HL-60 (cell line): ENCODE data around the gene NUBP2.

Experiments used
- CTCF ChIP-seq: IDR thresholded peaks from one replicate; pipeline ENCODE4 v1.5.1; 2011; ENCODE audit warnings: low read length, control low read depth, inconsistent platforms; ENCODE audit not compliant: insufficient read depth
- POLR2AphosphoS5 ChIP-seq: IDR thresholded peaks from 2 replicates; pipeline ENCODE4 v1.6.1; 2012; ENCODE audit warnings: low read depth
- REST ChIP-seq: IDR thresholded peaks from 2 replicates; pipeline ENCODE4 v1.6.1; 2012; ENCODE audit warnings: low read depth; ENCODE audit not compliant: insufficient replicate concordance

- no peak for TF ChIP-seq CTCF
- peak; percentile 31; the same call in 1 of the 2 replicates for TF ChIP-seq POLR2AphosphoS5
- no peak for TF ChIP-seq REST
These were observed 6.7 kb upstream of the NUBP2 start for GRCh38 chr16:1775846-1776671.
